BLaER1 (cell line): ENCODE results near the gene MMP20.

Experiments used
- H3K27ac ChIP-seq: shearing (Covaris generic); formaldehyde crosslinking; 2 replicates; pipeline ENCODE4 v1.8.1; 2022
- H3K27me3 ChIP-seq: shearing (Covaris generic); formaldehyde crosslinking; 2 replicates; pipeline ENCODE4 v1.8.1; 2022
- H3K36me3 ChIP-seq: shearing (Covaris generic); formaldehyde crosslinking; 2 replicates; pipeline ENCODE4 v1.8.1; 2022
- H3K4me1 ChIP-seq: shearing (Covaris generic); formaldehyde crosslinking; 2 replicates; pipeline ENCODE4 v1.8.1; 2022
- H3K4me2 ChIP-seq: shearing (Covaris generic); formaldehyde crosslinking; 2 replicates; pipeline ENCODE4 v1.8.1; 2022
- H3K4me3 ChIP-seq: shearing (Covaris generic); formaldehyde crosslinking; 2 replicates; pipeline ENCODE4 v1.8.1; 2022
- H3K9ac ChIP-seq: shearing (Covaris generic); formaldehyde crosslinking; 2 replicates; pipeline ENCODE4 v1.8.1; 2022
- H3K9me3 ChIP-seq: shearing (Covaris generic); formaldehyde crosslinking; 2 replicates; pipeline ENCODE4 v1.8.1; 2022
- H4K20me1 ChIP-seq: shearing (Covaris generic); formaldehyde crosslinking; 2 replicates; pipeline ENCODE4 v1.8.1; 2022
- Cebpa-rat ChIP-seq: shearing (Covaris generic); IDR thresholded peaks from 2 replicates; pipeline ENCODE4 v1.8.1; 2022

The MMP20 gene

GRCh38 chr11:102546923-102547471, 78.1 kb downstream of the MMP20 start:
- no peak overlapping the region for H3K27ac ChIP-seq
- H3K4me1 ChIP-seq, result peaks cover 31% of the 10 kb centered on the region
- no peak overlapping the region for H3K4me3 ChIP-seq
- no peaks in the 10 kb centered on the region for H3K27me3 ChIP-seq
- H3K9ac ChIP-seq, result no peak overlapping the region
- no peak for TF ChIP-seq Cebpa-rat
- H3K4me2 ChIP-seq, result peak overlapping the region; percentile 67
- no peaks in the 10 kb centered on the region for H3K9me3 ChIP-seq
- no peaks in the 10 kb centered on the region for H3K36me3 ChIP-seq
- H4K20me1 ChIP-seq, result no peaks in the 10 kb centered on the region

GRCh38 chr11:102546427-102546826, 78.7 kb downstream of the MMP20 start:
- no peaks in the 10 kb centered on the region for H4K20me1 ChIP-seq
- H3K4me1 ChIP-seq, result peaks cover 26% of the 10 kb centered on the region
- no peaks in the 10 kb centered on the region for H3K27me3 ChIP-seq
- H3K4me3 ChIP-seq, result no peak overlapping the region
- TF ChIP-seq Cebpa-rat, result no peak
- H3K36me3 ChIP-seq, result no peaks in the 10 kb centered on the region
- H3K9ac ChIP-seq, result no peak overlapping the region
- H3K27ac ChIP-seq, result no peak overlapping the region
- H3K9me3 ChIP-seq, result no peaks in the 10 kb centered on the region
- H3K4me2 ChIP-seq, result peak overlapping the region; percentile 67; the same call in 1 of the 2 replicates

DNA sequence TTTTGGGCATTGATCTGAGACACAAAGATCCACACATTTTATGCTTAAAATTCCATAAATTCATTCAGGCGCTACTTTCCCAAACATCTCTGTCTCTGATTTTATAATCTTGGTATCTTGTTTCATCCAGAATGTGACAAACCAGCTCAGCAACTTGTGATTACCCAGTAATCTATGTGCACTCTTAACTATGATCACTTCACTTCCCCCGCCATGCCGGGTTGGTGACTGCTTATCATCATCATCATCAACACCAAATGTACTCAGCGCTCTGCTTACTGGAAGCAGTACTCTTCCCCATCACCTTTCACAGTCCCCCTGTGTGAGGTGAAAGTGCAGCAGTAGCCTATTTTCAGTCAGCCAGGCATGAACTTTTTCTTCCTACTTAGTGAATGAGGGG, 79.4 kb downstream of the MMP20 start:
- Histone ChIP-seq H3K4me1 (peaks cover 26% of the 10 kb centered on the region), H3K36me3 (no peaks in the 10 kb centered on the region), H3K4me2 (no peak overlapping the region), H3K9ac (no peak overlapping the region), H3K27me3 (no peaks in the 10 kb centered on the region), H3K9me3 (no peaks in the 10 kb centered on the region), H3K27ac (no peak overlapping the region), H3K4me3 (no peak overlapping the region), H4K20me1 (no peaks in the 10 kb centered on the region)
- no peak for TF ChIP-seq Cebpa-rat

GRCh38 chr11:102544594-102544993, 80.5 kb downstream of the MMP20 start:
- no peaks in the 10 kb centered on the region for H4K20me1 ChIP-seq
- no peak overlapping the region for H3K27ac ChIP-seq
- TF ChIP-seq Cebpa-rat, result no peak
- H3K4me1 ChIP-seq, result peaks cover 29% of the 10 kb centered on the region
- no peaks in the 10 kb centered on the region for H3K36me3 ChIP-seq
- H3K27me3 ChIP-seq, result no peaks in the 10 kb centered on the region
- peaks cover 5% of the 10 kb centered on the region for H3K9me3 ChIP-seq
- H3K9ac ChIP-seq, result no peak overlapping the region
- no peak overlapping the region for H3K4me2 ChIP-seq
- H3K4me3 ChIP-seq, result no peak overlapping the region

- H3K27me3 ChIP-seq, result no peaks in the 10 kb centered on the region
- peaks cover 5% of the 10 kb centered on the region for H3K9me3 ChIP-seq
- no peaks in the 10 kb centered on the region for H4K20me1 ChIP-seq
- H3K27ac ChIP-seq, result no peak overlapping the region
- peaks cover 55% of the 10 kb centered on the region for H3K4me1 ChIP-seq
- TF ChIP-seq Cebpa-rat, result no peak
- no peaks in the 10 kb centered on the region for H3K36me3 ChIP-seq
- no peak overlapping the region for H3K4me3 ChIP-seq
- peak overlapping the region; percentile 56 for H3K4me2 ChIP-seq
- H3K9ac ChIP-seq, result no peak overlapping the region
Measured at GRCh38 chr11:102539567-102539966, 85.6 kb downstream of the MMP20 start.

- H3K36me3 ChIP-seq, result no peaks in the 10 kb centered on the region
- TF ChIP-seq Cebpa-rat, result no peak
- H3K27ac ChIP-seq, result no peak overlapping the region
- no peaks in the 10 kb centered on the region for H4K20me1 ChIP-seq
- peaks cover 5% of the 10 kb centered on the region for H3K9me3 ChIP-seq
- H3K4me2 ChIP-seq, result peak overlapping the region; percentile 56
- peaks cover 59% of the 10 kb centered on the region for H3K4me1 ChIP-seq
- H3K4me3 ChIP-seq, result no peak overlapping the region
- H3K27me3 ChIP-seq, result no peaks in the 10 kb centered on the region
- H3K9ac ChIP-seq, result no peak overlapping the region
Measured at GRCh38 chr11:102538932-102539331, 86.2 kb downstream of the MMP20 start.

- Histone ChIP-seq H3K9me3 (no peaks in the 10 kb centered on the region; the same call in 1 of the 2 replicates), H3K9ac (no peak overlapping the region), H3K4me2 (no peak overlapping the region), H3K4me1 (peaks cover 48% of the 10 kb centered on the region), H3K4me3 (no peak overlapping the region), H4K20me1 (no peaks in the 10 kb centered on the region), H3K36me3 (no peaks in the 10 kb centered on the region), H3K27ac (no peak overlapping the region), H3K27me3 (no peaks in the 10 kb centered on the region)
- no peak for TF ChIP-seq Cebpa-rat
Measured at GRCh38 chr11:102534261-102534872, 90.8 kb downstream of the MMP20 start.

DNA sequence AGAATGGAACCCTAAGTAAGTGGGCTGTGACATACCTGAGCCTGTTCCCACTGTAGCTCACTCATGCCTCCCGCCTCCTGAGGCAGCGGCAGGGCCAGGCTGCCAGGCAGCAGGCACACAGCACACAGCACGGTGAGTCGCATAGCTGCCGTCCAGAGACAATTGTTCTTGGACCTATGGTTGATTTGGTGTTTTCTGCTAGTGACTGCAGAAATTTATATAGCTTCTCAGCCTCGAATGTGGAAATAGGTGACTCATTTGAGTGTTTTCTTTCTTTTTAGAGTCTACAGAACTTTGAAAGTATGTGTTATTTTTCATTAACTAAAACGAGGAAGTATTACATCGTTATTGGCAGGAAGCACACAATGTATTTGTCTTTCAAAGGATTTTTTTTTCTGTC, 94.6 kb downstream of the MMP20 start, which contains the start of gene MMP7:
TSS of gene MMP7 (minus strand) at position 190 of the 400 bp plus-strand sequence. CDS start at position 143, 47 bp downstream.
- H3K4me3 ChIP-seq, result no peak within 1 kb of the TSS
- no peak within 1 kb of the TSS for H3K27ac ChIP-seq
- no peaks in the 10 kb centered on the region; the same call in 1 of the 2 replicates for H3K9me3 ChIP-seq
- H3K9ac ChIP-seq, result no peak within 1 kb of the TSS
- H3K4me1 ChIP-seq, result peaks cover 11% of the 10 kb centered on the region
- H3K27me3 ChIP-seq, result no peaks in the 10 kb centered on the region
- H3K36me3 ChIP-seq, result no peaks in the 10 kb centered on the region
- H3K4me2 ChIP-seq, result no peak within 1 kb of the TSS
- H4K20me1 ChIP-seq, result no peaks in the 10 kb centered on the region
- no peak for TF ChIP-seq Cebpa-rat

- no peaks in the 10 kb centered on the region for H3K27me3 ChIP-seq
- no peaks in the 10 kb centered on the region for H3K9me3 ChIP-seq
- TF ChIP-seq Cebpa-rat, result no peak
- H4K20me1 ChIP-seq, result no peaks in the 10 kb centered on the region
- no peak overlapping the region for H3K4me3 ChIP-seq
- H3K36me3 ChIP-seq, result no peaks in the 10 kb centered on the region
- no peaks in the 10 kb centered on the region for H3K4me1 ChIP-seq
- H3K27ac ChIP-seq, result no peak overlapping the region
- H3K4me2 ChIP-seq, result no peak overlapping the region
- H3K9ac ChIP-seq, result no peak overlapping the region
Measured at GRCh38 chr11:102528618-102529017, 96.5 kb downstream of the MMP20 start.

GRCh38 chr11:102527684-102528083, 97.4 kb downstream of the MMP20 start:
- no peak for TF ChIP-seq Cebpa-rat
- Histone ChIP-seq H3K27me3 (no peaks in the 10 kb centered on the region), H3K9ac (no peak overlapping the region), H3K4me1 (peaks cover 3% of the 10 kb centered on the region), H4K20me1 (no peaks in the 10 kb centered on the region), H3K9me3 (no peaks in the 10 kb centered on the region), H3K36me3 (no peaks in the 10 kb centered on the region), H3K4me2 (no peak overlapping the region), H3K4me3 (no peak overlapping the region), H3K27ac (no peak overlapping the region)
